Uterus (tissue), 4 donors: ENCODE results near the gene DMD. TPM values are rescaled to one million over a fixed set of nuclear protein-coding genes. Genes with fewer than 3 reads are reported as not detected.

ENCODE experiments used
- DNase-seq, 2 donors: peaks; one replicate each; pipeline ENCODE4 v3.0.0-alpha.2; 2019 to 2020
- H3K27ac ChIP-seq, 2 donors: fragments of 200-600 bp; sonication (generic); 1 replicate in 1 of 2; 2 replicates in 1 of 2; pipeline ENCODE4 v1.5.1; 2016 to 2018
- H3K27me3 ChIP-seq, 2 donors: fragments of 200-600 bp; sonication (generic); one replicate each; pipeline ENCODE4 v1.5.1; 2018 to 2019; ENCODE audit warnings: control low read depth in 1 of 2
- H3K36me3 ChIP-seq, 2 donors: fragments of 200-600 bp; sonication (generic); one replicate each; pipeline ENCODE4 v1.5.1; 2019; ENCODE audit warnings: control low read depth in 1 of 2
- H3K4me1 ChIP-seq, 2 donors: fragments of 200-600 bp; sonication (generic); one replicate each; pipeline ENCODE4 v1.5.1; 2018 to 2019; ENCODE audit warnings: control low read depth in 1 of 2
- H3K4me3 ChIP-seq, 2 donors: fragments of 200-600 bp; sonication (generic); 1 replicate in 1 of 2; 2 replicates in 1 of 2; pipeline ENCODE4 v1.5.1; 2018 to 2019; ENCODE audit warnings: mild to moderate bottlenecking in 1 of 2
- H3K9me3 ChIP-seq, 2 donors: fragments of 200-600 bp; sonication (generic); one replicate each; pipeline ENCODE4 v1.5.1; 2019; ENCODE audit warnings: control low read depth in 1 of 2
- POLR2A ChIP-seq, 2 donors: fragments of 450-650 bp; IDR thresholded peaks; one replicate each; pipeline ENCODE4 v1.6.1; 2016; ENCODE audit warnings: antibody characterized with exemption in 2 of 2, mild to moderate bottlenecking in 1 of 2, moderate library complexity in 1 of 2
- intact Hi-C: fragments of 100-400 bp; cut with DNase I; formaldehyde crosslinking; loops from one replicate; pipeline ENCODE4 v1.15.1; 2023; ENCODE audit warnings: low total_unique reads
- total RNA-seq, 4 donors: library from RNA; depleted of rRNA in 3 of 4; stranded (reverse); fragments of >200 nt in 3 of 4; gene quantifications; one replicate each; pipeline versions ENCODE4 v1.1.0 to v1.2.4, GENCODE V29; 2014 to 2023
- TF ChIP-seq, protein P1 (sequence below), 4 experiments: fragments of 200-600 bp in 2 of 4; fragments of 450-650 bp in 2 of 4; sonication (generic) in 2 of 4; IDR thresholded peaks; one replicate each; pipeline ENCODE4 v1.5.1; 2016 to 2019; ENCODE audit warnings: antibody characterized with exemption in 4 of 4, mild to moderate bottlenecking in 2 of 4, moderate library complexity in 1 of 4
- donor health status: DM: yes; HTN: yes; CAD: no.

DMD gene
- total RNA-seq, 4 donors from 2014 or later, result 73.8 to 147 (median 97.8) TPM

GRCh38 chrX:33053001-33053400 lies 158.3 kb downstream of the DMD start:
- Histone ChIP-seq H3K4me1 (no peaks in the 10 kb centered on the region), H3K27me3 (no peaks in the 10 kb centered on the region), H3K9me3 (no peaks in the 10 kb centered on the region), H3K27ac (no peak overlapping the region), H3K4me3 (no peak overlapping the region), H3K36me3 (no peaks in the 10 kb centered on the region)
- DNase-seq, result no peak
- TF ChIP-seq, protein P1, sequence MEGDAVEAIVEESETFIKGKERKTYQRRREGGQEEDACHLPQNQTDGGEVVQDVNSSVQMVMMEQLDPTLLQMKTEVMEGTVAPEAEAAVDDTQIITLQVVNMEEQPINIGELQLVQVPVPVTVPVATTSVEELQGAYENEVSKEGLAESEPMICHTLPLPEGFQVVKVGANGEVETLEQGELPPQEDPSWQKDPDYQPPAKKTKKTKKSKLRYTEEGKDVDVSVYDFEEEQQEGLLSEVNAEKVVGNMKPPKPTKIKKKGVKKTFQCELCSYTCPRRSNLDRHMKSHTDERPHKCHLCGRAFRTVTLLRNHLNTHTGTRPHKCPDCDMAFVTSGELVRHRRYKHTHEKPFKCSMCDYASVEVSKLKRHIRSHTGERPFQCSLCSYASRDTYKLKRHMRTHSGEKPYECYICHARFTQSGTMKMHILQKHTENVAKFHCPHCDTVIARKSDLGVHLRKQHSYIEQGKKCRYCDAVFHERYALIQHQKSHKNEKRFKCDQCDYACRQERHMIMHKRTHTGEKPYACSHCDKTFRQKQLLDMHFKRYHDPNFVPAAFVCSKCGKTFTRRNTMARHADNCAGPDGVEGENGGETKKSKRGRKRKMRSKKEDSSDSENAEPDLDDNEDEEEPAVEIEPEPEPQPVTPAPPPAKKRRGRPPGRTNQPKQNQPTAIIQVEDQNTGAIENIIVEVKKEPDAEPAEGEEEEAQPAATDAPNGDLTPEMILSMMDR (IDR thresholded peaks at IDR 0.05), result no peak
- no peak for TF ChIP-seq POLR2A (IDR thresholded peaks at IDR 0.05)
- intact Hi-C loops, result no loop called here

GRCh38 chrX:33045882-33046281 lies 165.5 kb downstream of the DMD start:
- H3K27me3 ChIP-seq, result no peaks in the 10 kb centered on the region
- H3K4me3 ChIP-seq, result no peak overlapping the region
- H3K4me1 ChIP-seq, result no peaks in the 10 kb centered on the region
- H3K9me3 ChIP-seq, result no peaks in the 10 kb centered on the region
- intact Hi-C loops, result no loop called here
- no peak overlapping the region for H3K27ac ChIP-seq
- TF ChIP-seq, protein P1 (IDR thresholded peaks at IDR 0.05), result no peak
- TF ChIP-seq POLR2A (IDR thresholded peaks at IDR 0.05), result no peak
- H3K36me3 ChIP-seq, result no peaks in the 10 kb centered on the region
- DNase-seq, result no peak

DNA sequence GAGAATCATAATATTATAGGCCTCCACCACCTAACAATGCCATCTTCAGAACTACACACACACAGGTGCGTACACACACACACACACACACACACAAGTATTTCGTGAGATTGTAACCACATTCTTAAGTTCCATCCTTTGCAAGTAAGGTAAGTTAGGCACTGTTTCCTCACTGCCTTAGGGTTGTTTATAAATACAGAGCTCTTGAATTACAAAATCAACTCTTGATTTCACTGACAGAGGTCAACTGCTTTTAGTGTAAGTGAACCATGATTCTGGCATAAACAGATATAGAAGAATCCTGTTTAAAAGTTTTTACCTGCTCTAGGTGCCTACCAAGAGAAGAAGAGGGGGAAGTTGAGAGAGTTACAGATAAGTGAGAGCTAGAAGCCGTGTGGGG lies 166.1 kb downstream of the DMD start:
- DNase-seq, result no peak
- H3K27me3 ChIP-seq, result no peaks in the 10 kb centered on the region
- intact Hi-C loops, result no loop called here
- TF ChIP-seq POLR2A (IDR thresholded peaks at IDR 0.05), result no peak
- TF ChIP-seq, protein P1 (IDR thresholded peaks at IDR 0.05), result no peak
- H3K9me3 ChIP-seq, result no peaks in the 10 kb centered on the region
- no peaks in the 10 kb centered on the region for H3K36me3 ChIP-seq
- no peaks in the 10 kb centered on the region for H3K4me1 ChIP-seq
- no peak overlapping the region for H3K27ac ChIP-seq
- no peak overlapping the region for H3K4me3 ChIP-seq

- intact Hi-C loops, result no loop called here
- TF ChIP-seq, protein P1 (IDR thresholded peaks at IDR 0.05), result no peak
- TF ChIP-seq POLR2A (IDR thresholded peaks at IDR 0.05), result no peak
- no peak for DNase-seq
- no peaks in the 10 kb centered on the region for H3K4me1 ChIP-seq
- H3K27ac ChIP-seq, result no peak overlapping the region
- no peaks in the 10 kb centered on the region for H3K36me3 ChIP-seq
- no peaks in the 10 kb centered on the region for H3K9me3 ChIP-seq
- H3K27me3 ChIP-seq, result no peaks in the 10 kb centered on the region
- no peak overlapping the region for H3K4me3 ChIP-seq
Observed at GRCh38 chrX:33041141-33041540, 170.2 kb downstream of the DMD start.

- Histone ChIP-seq H3K9me3 (no peaks in the 10 kb centered on the region), H3K27me3 (no peaks in the 10 kb centered on the region), H3K36me3 (no peaks in the 10 kb centered on the region), H3K27ac (peak overlapping the region; percentile 50 to 64), H3K4me1 (no peaks in the 10 kb centered on the region), H3K4me3 (no peak overlapping the region)
- no peak for TF ChIP-seq POLR2A (IDR thresholded peaks at IDR 0.05)
- TF ChIP-seq, protein P1 (IDR thresholded peaks at IDR 0.05), result no peak
- no peak for DNase-seq
- intact Hi-C loops, result no loop called here
Observed at GRCh38 chrX:33032700-33033099, 178.6 kb downstream of the DMD start.
